Suprapubic skin (tissue), 4 donors: ENCODE results near the gene PGAM5. TPM values are rescaled to one million over a fixed set of nuclear protein-coding genes. Genes with fewer than 3 reads are reported as not detected.

Source experiments
- DNase-seq, 2 donors: peaks; one replicate each; pipeline ENCODE4 v3.0.0-alpha.2; 2019; ENCODE audit warnings: low spot score in 2 of 2
- H3K27ac ChIP-seq: fragments of 200-600 bp; sonication (generic); one replicate; pipeline ENCODE4 v1.5.1; 2019
- H3K27me3 ChIP-seq: fragments of 200-600 bp; sonication (generic); one replicate; pipeline ENCODE4 v1.5.1; 2019
- H3K36me3 ChIP-seq: fragments of 200-600 bp; sonication (generic); one replicate; pipeline ENCODE4 v1.5.1; 2019
- H3K4me1 ChIP-seq: fragments of 200-600 bp; sonication (generic); one replicate; pipeline ENCODE4 v1.5.1; 2019
- H3K4me3 ChIP-seq: fragments of 200-600 bp; sonication (generic); one replicate; pipeline ENCODE4 v1.5.1; 2019; ENCODE audit warnings: mild to moderate bottlenecking
- H3K9me3 ChIP-seq: fragments of 200-600 bp; sonication (generic); one replicate; pipeline ENCODE4 v1.5.1; 2019
- EP300 ChIP-seq: sonication (generic); formaldehyde crosslinking; IDR thresholded peaks from one replicate; pipeline ENCODE4 v1.6.1; 2017; ENCODE audit warnings: antibody characterized with exemption
- POLR2A ChIP-seq, 2 donors: fragments of 450-650 bp; IDR thresholded peaks; one replicate each; pipeline ENCODE4 v1.6.1; 2017; ENCODE audit warnings: antibody characterized with exemption in 2 of 2, mild to moderate bottlenecking in 2 of 2, moderate library complexity in 2 of 2
- POLR2AphosphoS5 ChIP-seq, 3 donors: sonication (generic); formaldehyde crosslinking; IDR thresholded peaks; one replicate each; pipeline ENCODE4 v1.6.1; 2017; ENCODE audit warnings: antibody characterized with exemption in 3 of 3
- WGBS: methylation state at CpG from one replicate; pipeline ENCODE4 v1.1.5; 2018; 5-methylcytosine and 5-hydroxymethylcytosine counted together
- total RNA-seq, 4 donors: library from RNA; depleted of rRNA; stranded (reverse); fragments of >200 nt; gene quantifications; one replicate each; pipeline ENCODE4 v1.1.0, GENCODE V29; 2016
- TF ChIP-seq, protein P1 (sequence below), 2 donors: fragments of 200-600 bp in 1 of 2; fragments of 450-650 bp in 1 of 2; sonication (generic) in 1 of 2; IDR thresholded peaks; one replicate each; pipeline ENCODE4 v1.5.1; 2016 to 2019; ENCODE audit warnings: antibody characterized with exemption in 2 of 2, mild to moderate bottlenecking in 1 of 2, moderate library complexity in 1 of 2

The PGAM5 gene
- total RNA-seq, 4 donors from 2014 or later: 31.4 to 43.1 (median 38.7) TPM

- Histone ChIP-seq H3K4me1 (no peaks in the 10 kb centered on the region), H3K4me3 (no peak overlapping the region), H3K36me3 (peaks cover 96% of the 10 kb centered on the region), H3K27ac (no peak overlapping the region), H3K9me3 (no peaks in the 10 kb centered on the region), H3K27me3 (no peaks in the 10 kb centered on the region)
- TF ChIP-seq POLR2AphosphoS5 (IDR thresholded peaks at IDR 0.05) (no peak), EP300 (no peak), POLR2A (IDR thresholded peaks at IDR 0.05) (no peak)
- TF ChIP-seq, protein P1, sequence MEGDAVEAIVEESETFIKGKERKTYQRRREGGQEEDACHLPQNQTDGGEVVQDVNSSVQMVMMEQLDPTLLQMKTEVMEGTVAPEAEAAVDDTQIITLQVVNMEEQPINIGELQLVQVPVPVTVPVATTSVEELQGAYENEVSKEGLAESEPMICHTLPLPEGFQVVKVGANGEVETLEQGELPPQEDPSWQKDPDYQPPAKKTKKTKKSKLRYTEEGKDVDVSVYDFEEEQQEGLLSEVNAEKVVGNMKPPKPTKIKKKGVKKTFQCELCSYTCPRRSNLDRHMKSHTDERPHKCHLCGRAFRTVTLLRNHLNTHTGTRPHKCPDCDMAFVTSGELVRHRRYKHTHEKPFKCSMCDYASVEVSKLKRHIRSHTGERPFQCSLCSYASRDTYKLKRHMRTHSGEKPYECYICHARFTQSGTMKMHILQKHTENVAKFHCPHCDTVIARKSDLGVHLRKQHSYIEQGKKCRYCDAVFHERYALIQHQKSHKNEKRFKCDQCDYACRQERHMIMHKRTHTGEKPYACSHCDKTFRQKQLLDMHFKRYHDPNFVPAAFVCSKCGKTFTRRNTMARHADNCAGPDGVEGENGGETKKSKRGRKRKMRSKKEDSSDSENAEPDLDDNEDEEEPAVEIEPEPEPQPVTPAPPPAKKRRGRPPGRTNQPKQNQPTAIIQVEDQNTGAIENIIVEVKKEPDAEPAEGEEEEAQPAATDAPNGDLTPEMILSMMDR (IDR thresholded peaks at IDR 0.05): no peak
- 89% methylated on average over 30 of the region's 30 CpGs for WGBS
- no peak for DNase-seq
These were observed 12.5 kb downstream of the PGAM5 start for GRCh38 chr12:132723015-132723763.

DNA sequence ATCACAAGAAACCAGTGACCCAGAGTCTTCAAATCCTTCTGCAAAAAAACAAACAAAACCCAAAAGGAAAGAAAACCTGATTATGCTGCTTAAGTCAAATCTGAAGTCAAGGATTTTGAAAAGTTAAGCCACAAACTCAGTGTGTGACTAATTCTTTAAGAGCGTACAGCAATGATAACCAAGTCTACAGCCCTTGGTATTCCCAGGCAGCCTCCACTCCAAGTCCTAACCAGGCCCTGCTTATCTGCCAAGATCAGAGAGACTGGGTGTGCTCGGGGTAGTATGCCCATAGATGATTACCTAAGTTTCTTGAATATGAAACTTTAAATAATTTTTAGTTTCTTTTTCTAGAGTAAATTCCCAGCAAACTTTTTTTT is 13.1 kb downstream of the PGAM5 start:
- no peak for TF ChIP-seq EP300
- no peak for TF ChIP-seq POLR2AphosphoS5 (IDR thresholded peaks at IDR 0.05)
- TF ChIP-seq POLR2A (IDR thresholded peaks at IDR 0.05): no peak
- TF ChIP-seq, protein P1 (IDR thresholded peaks at IDR 0.05): no peak
- Histone ChIP-seq H3K4me1 (no peaks in the 10 kb centered on the region), H3K4me3 (no peak overlapping the region), H3K9me3 (no peaks in the 10 kb centered on the region), H3K27me3 (no peaks in the 10 kb centered on the region), H3K27ac (no peak overlapping the region), H3K36me3 (peaks cover 99% of the 10 kb centered on the region)
- 89% methylated on average over 2 of the region's 2 CpGs for WGBS
- no peak for DNase-seq

DNA sequence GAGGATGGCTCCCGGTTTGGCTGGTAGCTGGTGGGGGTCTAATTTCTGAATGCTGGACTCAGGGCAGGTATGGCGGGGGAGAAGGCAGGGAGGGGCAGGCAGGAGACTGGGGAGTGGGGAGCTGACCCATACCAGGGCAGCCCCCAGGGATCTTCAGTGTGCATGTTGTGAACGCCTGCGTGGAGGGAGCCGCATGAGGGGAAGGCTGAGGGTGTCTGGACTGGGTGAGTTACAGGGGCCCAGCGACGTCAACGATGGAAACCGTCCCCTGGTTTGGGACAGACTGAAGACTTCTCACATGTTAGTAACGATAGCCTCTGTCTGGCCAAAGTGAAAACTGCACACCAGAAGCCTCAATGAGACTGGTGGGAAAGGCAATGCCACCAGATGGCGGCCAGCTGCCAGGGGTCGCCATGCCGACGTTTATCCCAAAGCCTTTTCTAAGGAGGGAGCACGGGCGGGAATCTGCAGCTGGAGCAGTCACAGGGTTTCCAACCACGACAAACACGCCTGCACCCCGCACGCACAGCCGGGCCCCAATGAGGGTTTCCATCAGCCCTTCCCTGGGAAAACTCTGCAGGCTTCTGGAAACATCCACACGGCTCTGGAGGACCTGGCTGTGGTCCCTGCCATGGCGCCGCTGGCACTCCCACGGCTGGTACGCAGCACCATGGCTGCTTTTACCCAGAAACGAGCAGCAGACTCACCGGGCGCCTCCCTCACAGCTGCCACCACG is 14.0 kb downstream of the PGAM5 start:
- WGBS: 73% methylated on average over 18 of the region's 30 CpGs
- Histone ChIP-seq H3K9me3 (no peaks in the 10 kb centered on the region), H3K27me3 (no peaks in the 10 kb centered on the region), H3K36me3 (peaks cover 96% of the 10 kb centered on the region), H3K4me1 (no peaks in the 10 kb centered on the region), H3K27ac (no peak overlapping the region), H3K4me3 (no peak overlapping the region)
- TF ChIP-seq POLR2A (IDR thresholded peaks at IDR 0.05): no peak
- no peak for DNase-seq

- Histone ChIP-seq H3K9me3 (no peaks in the 10 kb centered on the region), H3K27me3 (no peaks in the 10 kb centered on the region), H3K4me1 (no peaks in the 10 kb centered on the region), H3K4me3 (no peak overlapping the region), H3K27ac (no peak overlapping the region), H3K36me3 (peaks cover 96% of the 10 kb centered on the region)
- TF ChIP-seq POLR2AphosphoS5 (IDR thresholded peaks at IDR 0.05): no peak
- TF ChIP-seq POLR2A (IDR thresholded peaks at IDR 0.05): no peak
- no peak for TF ChIP-seq EP300
- TF ChIP-seq, protein P1 (IDR thresholded peaks at IDR 0.05): no peak
- DNase-seq: no peak
- 95% methylated on average over 10 of the region's 12 CpGs for WGBS
These were observed 15.7 kb downstream of the PGAM5 start for GRCh38 chr12:132726386-132726785.

DNA sequence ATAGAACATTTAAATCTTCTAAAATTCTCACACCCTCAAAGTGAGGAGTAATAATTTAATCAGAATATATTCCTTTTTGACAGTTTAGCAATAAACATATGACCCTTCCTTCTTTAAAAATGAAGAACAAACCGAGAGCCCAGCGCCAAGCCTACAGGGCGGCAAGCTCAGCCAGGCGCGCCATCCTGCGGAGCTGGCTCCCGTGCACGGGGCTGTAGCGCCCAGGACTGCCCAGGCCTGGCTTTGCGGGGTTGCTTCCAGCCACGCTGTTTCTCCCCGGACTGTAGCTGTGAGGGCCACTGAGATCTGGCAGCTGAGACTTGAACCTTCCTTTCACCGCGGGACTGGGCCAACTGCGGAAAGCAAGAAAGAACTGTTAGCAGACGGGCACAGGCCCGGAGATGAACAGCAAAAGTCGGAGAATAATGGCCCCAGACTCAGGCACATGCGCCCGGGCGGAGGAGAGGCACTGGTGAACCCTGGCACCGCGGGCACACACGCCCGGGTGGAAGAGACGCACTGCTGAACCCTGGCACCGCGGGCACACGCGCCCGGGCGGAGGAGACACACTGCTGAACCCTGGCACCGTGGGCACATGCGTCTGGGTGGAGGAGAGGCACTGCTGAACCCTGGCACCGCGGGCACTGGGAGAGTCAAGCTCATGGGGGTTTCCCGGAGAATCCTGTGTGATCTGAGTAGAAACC is 16.6 kb downstream of the PGAM5 start:
- Histone ChIP-seq H3K27me3 (no peaks in the 10 kb centered on the region), H3K4me1 (no peaks in the 10 kb centered on the region), H3K4me3 (no peak overlapping the region), H3K27ac (no peak overlapping the region), H3K36me3 (peaks cover 96% of the 10 kb centered on the region), H3K9me3 (no peaks in the 10 kb centered on the region)
- WGBS: 92% methylated on average over 34 of the region's 37 CpGs
- TF ChIP-seq, protein P1 (IDR thresholded peaks at IDR 0.05): no peak
- no peak for TF ChIP-seq POLR2AphosphoS5 (IDR thresholded peaks at IDR 0.05)
- TF ChIP-seq EP300: no peak
- no peak for TF ChIP-seq POLR2A (IDR thresholded peaks at IDR 0.05)
- no peak for DNase-seq
